Stomach (tissue), 9 donors: Measurements from ENCODE around the gene CDK1. TPM values are rescaled to one million over a fixed set of nuclear protein-coding genes. Genes with fewer than 3 reads are reported as not detected.

Experiments used
- DNase-seq, 2 donors: peaks; one replicate each; pipeline versions ENCODE4 v3.0.0 to v3.0.0-alpha.2; 2013 to 2019
- H3K27ac ChIP-seq, 5 donors: fragments of 200-600 bp in 4 of 5; sonication (generic) in 4 of 5; one replicate each; pipeline ENCODE4 v1.5.1; 2013 to 2019; ENCODE audit warnings: mild to moderate bottlenecking in 1 of 5, moderate library complexity in 1 of 5
- H3K27me3 ChIP-seq, 3 donors: fragments of 200-600 bp; sonication (generic); one replicate each; pipeline ENCODE4 v1.5.1; 2017 to 2019; ENCODE audit warnings: mixed run types in 1 of 3
- H3K36me3 ChIP-seq, 4 donors: fragments of 200-600 bp; sonication (generic); 1 replicate in 3 of 4; 2 replicates in 1 of 4; pipeline ENCODE4 v1.5.1; 2016 to 2019
- H3K4me1 ChIP-seq, 4 donors: fragments of 200-600 bp; sonication (generic); one replicate each; pipeline ENCODE4 v1.5.1; 2016 to 2019
- H3K4me3 ChIP-seq, 4 donors: fragments of 200-600 bp; sonication (generic) in 3 of 4; one replicate each; pipeline ENCODE4 v1.5.1; 2016 to 2019; ENCODE audit warnings: mild to moderate bottlenecking in 1 of 4
- H3K9me3 ChIP-seq, 4 donors: fragments of 200-600 bp; sonication (generic); one replicate each; pipeline ENCODE4 v1.5.1; 2016 to 2019
- CTCF ChIP-seq, 7 experiments: fragments of 450-650 bp in 4 of 7; fragments of 200-600 bp in 3 of 7; sonication (generic) in 3 of 7; IDR thresholded peaks; one replicate each; pipeline ENCODE4 v1.5.1; 2016 to 2019; ENCODE audit warnings: antibody characterized with exemption in 7 of 7, control low read depth in 2 of 7, mild to moderate bottlenecking in 1 of 7
- EP300 ChIP-seq: sonication (generic); formaldehyde crosslinking; IDR thresholded peaks from one replicate; pipeline ENCODE4 v1.6.1; 2017; ENCODE audit warnings: antibody characterized with exemption
- POLR2A ChIP-seq, 4 donors: fragments of 450-650 bp; IDR thresholded peaks; one replicate each; pipeline ENCODE4 v1.6.1; 2016; ENCODE audit warnings: antibody characterized with exemption in 4 of 4, control low read depth in 2 of 4, mild to moderate bottlenecking in 1 of 4, moderate library complexity in 1 of 4
- POLR2AphosphoS5 ChIP-seq, 3 donors: sonication (generic); formaldehyde crosslinking; IDR thresholded peaks; one replicate each; pipeline ENCODE4 v1.6.1; 2016; ENCODE audit warnings: antibody characterized with exemption in 3 of 3
- WGBS, 5 donors: extraction: QIAGEN DNeasy Blood & Tissue Kit in 3 of 5; methylation state at CpG; one replicate each; pipeline versions ENCODE4 v1.1.5 to v1.1.7; 2013 to 2018; 5-methylcytosine and 5-hydroxymethylcytosine counted together
- intact Hi-C: fragments of 100-400 bp; cut with DNase I; formaldehyde crosslinking; loops from one replicate; pipeline ENCODE4 v1.15.1; 2023; ENCODE audit warnings: low total_unique reads
- polyA plus RNA-seq, 3 donors: library from polyadenylated mRNA; stranded (reverse); fragments of 200-250 nt; gene quantifications; one replicate each; pipeline ENCODE4 v1.2.3, GENCODE V29; 2013
- total RNA-seq, 5 donors: library from RNA; depleted of rRNA; stranded (reverse); fragments of >200 nt; gene quantifications; one replicate each; pipeline versions ENCODE4 v1.1.0 to v1.2.3, GENCODE V29; 2014 to 2016
- donor health status: healthy with polysubstance abuse.
- donor health status: Bipolar disorder and iron deficiency.
- donor health status: healthy.

Gene CDK1
- total and polyA plus RNA-seq, 8 donors: 1.8 to 33.2 (median 4.7) TPM

GRCh38 chr10:60808036-60808435 lies 29.8 kb downstream of the CDK1 start:
- peaks cover 0 to 16% (median 12%) of the 10 kb centered on the region in 4 donors for H3K4me1 ChIP-seq
- no peaks in the 10 kb centered on the region for H3K27me3 ChIP-seq
- H3K9me3 ChIP-seq: no peaks in the 10 kb centered on the region
- intact Hi-C loops: no loop called here
- H3K36me3 ChIP-seq: no peaks in the 10 kb centered on the region
- no peak overlapping the region for H3K27ac ChIP-seq
- H3K4me3 ChIP-seq: no peak overlapping the region
- TF ChIP-seq POLR2AphosphoS5 (IDR thresholded peaks at IDR 0.05) (no peak), CTCF (IDR thresholded peaks at IDR 0.05) (no peak), EP300 (no peak), POLR2A (IDR thresholded peaks at IDR 0.05) (no peak)
- WGBS, 5 donors: 61 to 94% (median 86%) methylated on average over 3 of the region's 3 CpGs
- no peak for DNase-seq

- Histone ChIP-seq H3K9me3 (no peaks in the 10 kb centered on the region), H3K4me3 (no peak overlapping the region), H3K4me1 (peaks cover 0 to 16% (median 12%) of the 10 kb centered on the region in 4 donors), H3K27ac (no peak overlapping the region), H3K27me3 (no peaks in the 10 kb centered on the region), H3K36me3 (no peaks in the 10 kb centered on the region)
- DNase-seq: no peak
- WGBS, 5 donors: 85 to 92% (median 87%) methylated on average over 3 of the region's 3 CpGs
- intact Hi-C loops: no loop called here
- TF ChIP-seq POLR2AphosphoS5 (IDR thresholded peaks at IDR 0.05): peak in 1 of 3 donors; percentile 36
- no peak for TF ChIP-seq POLR2A (IDR thresholded peaks at IDR 0.05)
Observed at GRCh38 chr10:60809157-60809556, 30.9 kb downstream of the CDK1 start.

- peak; percentile 35 to 70 for DNase-seq
- Histone ChIP-seq H3K4me3 (no peak overlapping the region), H3K27me3 (no peaks in the 10 kb centered on the region), H3K27ac (peak overlapping the region in 2 of 5 donors; percentile 47 to 49), H3K36me3 (no peaks in the 10 kb centered on the region), H3K9me3 (no peaks in the 10 kb centered on the region), H3K4me1 (peaks cover 0 to 16% (median 12%) of the 10 kb centered on the region in 4 donors)
- 28 to 38% (median 32%) methylated on average over 4 of the region's 4 CpGs for WGBS, 5 donors
- intact Hi-C loops: no loop called here
- TF ChIP-seq EP300 (no peak), POLR2AphosphoS5 (IDR thresholded peaks at IDR 0.05) (no peak), POLR2A (IDR thresholded peaks at IDR 0.05) (no peak), CTCF (IDR thresholded peaks at IDR 0.05) (no peak)
Observed at GRCh38 chr10:60810437-60811182, 32.3 kb downstream of the CDK1 start.

- H3K4me1 ChIP-seq: peaks cover 0 to 29% (median 16%) of the 10 kb centered on the region in 4 donors
- H3K36me3 ChIP-seq: no peaks in the 10 kb centered on the region
- no peaks in the 10 kb centered on the region for H3K27me3 ChIP-seq
- TF ChIP-seq CTCF (IDR thresholded peaks at IDR 0.05) (peak in 5 of 7 experiments; percentile 52 to 80 (median 63)), POLR2A (IDR thresholded peaks at IDR 0.05) (no peak), EP300 (no peak), POLR2AphosphoS5 (IDR thresholded peaks at IDR 0.05) (peak in 2 of 3 donors; percentile 27 to 45)
- H3K9me3 ChIP-seq: no peaks in the 10 kb centered on the region
- 9 to 15% (median 13%) methylated on average over 5 of the region's 5 CpGs for WGBS, 5 donors
- intact Hi-C loops: loop anchor here (5.0 kb wide), 1 partner anchor 465 kb away; no protein-coding TSS in a partner anchor
- H3K27ac ChIP-seq: peak overlapping the region in 3 of 5 donors; percentile 37 to 64 (median 59)
- peak overlapping the region in 1 of 4 donors; percentile 8 for H3K4me3 ChIP-seq
- DNase-seq: peak; percentile 32 to 94
Observed at GRCh38 chr10:60816628-60817397, 38.5 kb downstream of the CDK1 start.
